Activated CD4-positive, alpha-beta memory T cell treated with anti-CD3 and anti-CD28 coated beads for 36 hours (primary cell): ENCODE measurements around the gene TRHDE. TPM values are rescaled to one million over a fixed set of nuclear protein-coding genes. Genes with fewer than 3 reads are reported as not detected.

Experiments
- CTCF ChIA-PET: fragments of 350-600 bp; sonication (Branson Sonifier 250); formaldehyde crosslinking; loops from one replicate; lab custom pipeline; 2021; ENCODE audit warnings: antibody characterized with exemption, inconsistent platforms; lab: Charles Lee
- POLR2A ChIA-PET: fragments of 350-600 bp; sonication (Branson Sonifier 250); formaldehyde crosslinking; loops from one replicate; lab custom pipeline; 2021; ENCODE audit warnings: antibody characterized with exemption; lab: Charles Lee
- DNase-seq: peaks from one replicate; pipeline ENCODE4 v3.0.0-alpha.2; 2020
- H3K27ac Mint-ChIP-seq: one replicate; pipeline ENCODE4 v1.8.0; 2021; ENCODE audit warnings: mixed read lengths
- H3K27me3 Mint-ChIP-seq: one replicate; pipeline ENCODE4 v1.8.0; 2021; ENCODE audit warnings: mixed read lengths
- H3K36me3 Mint-ChIP-seq: one replicate; pipeline ENCODE4 v1.8.0; 2021; ENCODE audit warnings: mixed read lengths
- H3K4me1 Mint-ChIP-seq: one replicate; pipeline ENCODE4 v1.8.0; 2021; ENCODE audit warnings: low read depth, mixed read lengths
- H3K4me3 Mint-ChIP-seq: one replicate; pipeline ENCODE4 v1.8.0; 2021; ENCODE audit warnings: mild to moderate bottlenecking, mixed read lengths
- H3K9me3 Mint-ChIP-seq: one replicate; pipeline ENCODE4 v1.8.0; 2021; ENCODE audit warnings: mixed read lengths
- intact Hi-C: fragments of 100-400 bp; cut with micrococcal nuclease; formaldehyde crosslinking; loops from one replicate; pipeline ENCODE4 v1.15.1; 2023
- total RNA-seq, 2 experiments: library from RNA; stranded (reverse); gene quantifications; one replicate each; pipeline ENCODE4 v1.2.3, GENCODE V29; 2021

TRHDE gene, protein sequence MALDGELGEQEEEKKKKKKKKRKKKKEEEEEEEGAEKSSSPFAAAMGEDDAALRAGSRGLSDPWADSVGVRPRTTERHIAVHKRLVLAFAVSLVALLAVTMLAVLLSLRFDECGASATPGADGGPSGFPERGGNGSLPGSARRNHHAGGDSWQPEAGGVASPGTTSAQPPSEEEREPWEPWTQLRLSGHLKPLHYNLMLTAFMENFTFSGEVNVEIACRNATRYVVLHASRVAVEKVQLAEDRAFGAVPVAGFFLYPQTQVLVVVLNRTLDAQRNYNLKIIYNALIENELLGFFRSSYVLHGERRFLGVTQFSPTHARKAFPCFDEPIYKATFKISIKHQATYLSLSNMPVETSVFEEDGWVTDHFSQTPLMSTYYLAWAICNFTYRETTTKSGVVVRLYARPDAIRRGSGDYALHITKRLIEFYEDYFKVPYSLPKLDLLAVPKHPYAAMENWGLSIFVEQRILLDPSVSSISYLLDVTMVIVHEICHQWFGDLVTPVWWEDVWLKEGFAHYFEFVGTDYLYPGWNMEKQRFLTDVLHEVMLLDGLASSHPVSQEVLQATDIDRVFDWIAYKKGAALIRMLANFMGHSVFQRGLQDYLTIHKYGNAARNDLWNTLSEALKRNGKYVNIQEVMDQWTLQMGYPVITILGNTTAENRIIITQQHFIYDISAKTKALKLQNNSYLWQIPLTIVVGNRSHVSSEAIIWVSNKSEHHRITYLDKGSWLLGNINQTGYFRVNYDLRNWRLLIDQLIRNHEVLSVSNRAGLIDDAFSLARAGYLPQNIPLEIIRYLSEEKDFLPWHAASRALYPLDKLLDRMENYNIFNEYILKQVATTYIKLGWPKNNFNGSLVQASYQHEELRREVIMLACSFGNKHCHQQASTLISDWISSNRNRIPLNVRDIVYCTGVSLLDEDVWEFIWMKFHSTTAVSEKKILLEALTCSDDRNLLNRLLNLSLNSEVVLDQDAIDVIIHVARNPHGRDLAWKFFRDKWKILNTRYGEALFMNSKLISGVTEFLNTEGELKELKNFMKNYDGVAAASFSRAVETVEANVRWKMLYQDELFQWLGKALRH
- not detected for total RNA-seq

DNA sequence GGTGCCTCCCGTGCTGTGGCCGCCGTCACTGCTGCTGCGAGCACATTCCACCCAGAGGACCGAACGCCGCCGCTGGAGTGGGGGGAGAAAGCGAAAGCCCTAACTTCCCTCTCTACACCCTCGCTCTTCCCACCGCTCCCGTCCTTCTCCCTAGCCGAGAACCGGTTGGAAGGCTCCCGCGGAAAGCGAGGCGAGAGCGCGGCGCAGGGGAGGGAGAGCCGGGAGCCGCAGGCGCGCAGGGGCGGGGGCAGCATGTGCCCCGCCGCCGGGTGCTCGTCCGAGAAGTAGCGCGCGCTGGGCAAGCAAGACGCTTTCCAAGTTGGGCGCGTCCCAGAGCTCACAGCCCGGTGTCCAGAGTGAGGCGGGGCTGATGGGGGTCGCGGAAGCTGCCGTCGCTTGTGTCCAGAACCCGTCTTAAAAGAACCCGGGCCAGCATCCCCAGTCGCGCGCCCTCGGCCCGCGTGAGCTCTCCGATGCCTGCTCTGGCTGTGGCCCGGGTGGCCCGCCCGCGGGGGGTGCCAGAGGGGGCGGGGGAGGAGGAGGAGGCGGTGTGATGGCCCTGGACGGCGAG, at the start of gene TRHDE:
Gene TRHDE (plus strand): TSS at position 280 of the 571 bp plus-strand sequence. CDS start 274 bp downstream, at position 554.
- intact Hi-C loops, result no loop called here
- H3K9me3 Mint-ChIP-seq, result no peaks in the 10 kb centered on the region
- POLR2A ChIA-PET, result interaction anchor here (0.7 kb wide), 1 partner anchor 253 kb away, joined by 6 read pairs; no protein-coding TSS in a partner anchor
- H3K4me1 Mint-ChIP-seq, result peaks cover 2% of the 10 kb centered on the region
- CTCF ChIA-PET, result no interaction called here
- H3K27me3 Mint-ChIP-seq, result peaks cover 37% of the 10 kb centered on the region
- no peak for DNase-seq
- H3K36me3 Mint-ChIP-seq, result no peaks in the 10 kb centered on the region
- no peak within 1 kb of the TSS for H3K27ac Mint-ChIP-seq
- no peak within 1 kb of the TSS for H3K4me3 Mint-ChIP-seq

GRCh38 chr12:72226510-72226909, 45.7 kb upstream of the TRHDE start:
- intact Hi-C loops, result no loop called here
- no peak overlapping the region for H3K4me3 Mint-ChIP-seq
- H3K9me3 Mint-ChIP-seq, result no peaks in the 10 kb centered on the region
- DNase-seq, result no peak
- CTCF ChIA-PET, result interaction anchor here (1.2 kb wide), 1 partner anchor 209 kb away, joined by 3 read pairs; no protein-coding TSS in a partner anchor
- H3K4me1 Mint-ChIP-seq, result no peaks in the 10 kb centered on the region
- H3K27me3 Mint-ChIP-seq, result no peaks in the 10 kb centered on the region
- POLR2A ChIA-PET, result no interaction called here
- no peaks in the 10 kb centered on the region for H3K36me3 Mint-ChIP-seq
- H3K27ac Mint-ChIP-seq, result no peak overlapping the region

DNA sequence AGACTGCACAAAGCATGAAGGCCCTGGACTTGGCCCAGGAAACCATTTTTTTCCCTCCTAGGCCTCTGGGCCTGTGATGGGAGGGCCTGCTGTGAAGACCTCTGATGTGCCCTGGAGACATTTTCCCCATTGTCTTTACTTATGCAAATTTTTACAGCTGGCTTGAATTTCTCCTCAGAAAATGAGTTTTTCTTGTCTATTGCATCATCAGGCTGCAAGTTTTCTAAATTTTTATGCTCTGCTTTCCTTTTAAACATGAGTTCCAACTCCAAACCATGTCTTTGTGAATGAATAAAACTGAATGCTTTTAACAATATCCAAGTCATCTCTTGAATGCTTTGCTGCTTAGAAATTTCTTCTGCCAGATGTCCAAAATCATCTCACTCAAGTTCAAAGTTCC, 43.7 kb upstream of the TRHDE start:
- ChIA-PET POLR2A (no interaction called here), CTCF (no interaction called here)
- intact Hi-C loops, result no loop called here
- H3K36me3 Mint-ChIP-seq, result no peaks in the 10 kb centered on the region
- DNase-seq, result no peak
- H3K27me3 Mint-ChIP-seq, result no peaks in the 10 kb centered on the region
- no peaks in the 10 kb centered on the region for H3K9me3 Mint-ChIP-seq
- H3K4me3 Mint-ChIP-seq, result no peak overlapping the region
- H3K4me1 Mint-ChIP-seq, result no peaks in the 10 kb centered on the region
- H3K27ac Mint-ChIP-seq, result no peak overlapping the region

- no peaks in the 10 kb centered on the region for H3K4me1 Mint-ChIP-seq
- intact Hi-C loops, result no loop called here
- H3K27me3 Mint-ChIP-seq, result no peaks in the 10 kb centered on the region
- no peak overlapping the region for H3K27ac Mint-ChIP-seq
- POLR2A ChIA-PET, result no interaction called here
- no peak for DNase-seq
- CTCF ChIA-PET, result no interaction called here
- no peaks in the 10 kb centered on the region for H3K9me3 Mint-ChIP-seq
- no peak overlapping the region for H3K4me3 Mint-ChIP-seq
- H3K36me3 Mint-ChIP-seq, result no peaks in the 10 kb centered on the region
These were observed 41.6 kb upstream of the TRHDE start for GRCh38 chr12:72230589-72230988.

GRCh38 chr12:72234886-72235285, 37.3 kb upstream of the TRHDE start:
- intact Hi-C loops, result no loop called here
- no peak for DNase-seq
- Mint-ChIP-seq H3K9me3 (no peaks in the 10 kb centered on the region), H3K27me3 (no peaks in the 10 kb centered on the region), H3K4me3 (no peak overlapping the region), H3K4me1 (no peaks in the 10 kb centered on the region), H3K27ac (no peak overlapping the region), H3K36me3 (no peaks in the 10 kb centered on the region)
- CTCF ChIA-PET, result no interaction called here
- POLR2A ChIA-PET, result no interaction called here

DNA sequence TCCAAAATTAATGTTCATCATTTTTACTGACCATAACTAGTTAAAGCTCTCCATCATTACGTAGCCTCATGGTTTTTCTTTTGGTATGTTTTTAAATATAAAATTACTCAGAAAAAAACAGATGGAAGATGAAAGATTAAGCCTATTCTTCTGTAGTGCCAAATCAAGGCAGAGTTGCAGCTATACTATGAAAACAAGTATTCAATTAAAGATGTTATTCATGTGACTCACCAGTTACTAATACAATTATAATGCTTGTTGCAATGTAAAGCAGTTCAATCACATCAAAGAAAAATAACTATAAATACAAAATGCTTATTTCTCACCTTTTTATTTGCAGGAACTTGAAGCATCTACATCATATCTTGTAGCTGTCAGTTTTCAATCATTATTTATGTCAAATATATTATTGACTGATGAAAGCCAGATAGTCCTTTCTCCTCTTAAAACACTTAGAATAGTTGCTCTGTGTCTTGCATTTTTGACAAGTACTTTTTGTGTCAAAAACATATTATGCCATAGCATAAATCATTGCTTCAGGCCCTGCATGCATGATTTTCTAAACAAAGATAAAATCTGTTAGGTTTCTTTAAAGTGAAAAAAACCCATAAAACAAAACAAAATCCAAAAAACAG, 36.0 kb upstream of the TRHDE start:
- intact Hi-C loops, result no loop called here
- no peaks in the 10 kb centered on the region for H3K27me3 Mint-ChIP-seq
- no peak overlapping the region for H3K27ac Mint-ChIP-seq
- no peaks in the 10 kb centered on the region for H3K36me3 Mint-ChIP-seq
- no peak overlapping the region for H3K4me3 Mint-ChIP-seq
- no peaks in the 10 kb centered on the region for H3K4me1 Mint-ChIP-seq
- DNase-seq, result no peak
- ChIA-PET POLR2A (no interaction called here), CTCF (no interaction called here)
- no peaks in the 10 kb centered on the region for H3K9me3 Mint-ChIP-seq

- no peak for DNase-seq
- ChIA-PET POLR2A (no interaction called here), CTCF (no interaction called here)
- intact Hi-C loops, result no loop called here
- Mint-ChIP-seq H3K4me3 (no peak overlapping the region), H3K9me3 (no peaks in the 10 kb centered on the region), H3K27me3 (no peaks in the 10 kb centered on the region), H3K36me3 (no peaks in the 10 kb centered on the region), H3K27ac (no peak overlapping the region), H3K4me1 (no peaks in the 10 kb centered on the region)
These were observed 30.6 kb upstream of the TRHDE start for GRCh38 chr12:72241552-72241951.

DNA sequence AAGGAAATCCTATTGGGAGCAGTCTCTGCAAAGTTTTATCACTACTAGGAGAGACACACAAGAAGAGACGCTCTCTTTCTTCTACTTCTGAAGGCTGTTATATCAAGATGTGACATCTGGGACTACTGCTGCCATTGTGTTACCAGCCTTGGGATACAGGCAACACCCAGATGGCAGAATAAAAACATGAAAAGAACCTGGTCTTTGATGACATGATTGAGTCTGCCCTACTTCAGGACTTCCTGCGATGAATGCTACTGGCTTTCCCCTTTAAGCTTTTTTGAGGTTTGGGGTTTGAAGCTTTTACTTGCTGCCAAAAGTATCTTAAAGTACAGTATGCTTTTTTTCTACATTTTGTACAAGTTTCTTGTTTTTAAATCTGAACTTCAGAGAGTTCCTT, 29.2 kb upstream of the TRHDE start:
- CTCF ChIA-PET, result no interaction called here
- no peak overlapping the region for H3K4me3 Mint-ChIP-seq
- no peaks in the 10 kb centered on the region for H3K27me3 Mint-ChIP-seq
- DNase-seq, result no peak
- intact Hi-C loops, result no loop called here
- H3K9me3 Mint-ChIP-seq, result no peaks in the 10 kb centered on the region
- H3K4me1 Mint-ChIP-seq, result no peaks in the 10 kb centered on the region
- H3K27ac Mint-ChIP-seq, result no peak overlapping the region
- no peaks in the 10 kb centered on the region for H3K36me3 Mint-ChIP-seq
- POLR2A ChIA-PET, result no interaction called here

GRCh38 chr12:72246370-72246769, 25.8 kb upstream of the TRHDE start:
- Mint-ChIP-seq H3K36me3 (no peaks in the 10 kb centered on the region), H3K4me3 (no peak overlapping the region), H3K27ac (no peak overlapping the region), H3K27me3 (no peaks in the 10 kb centered on the region), H3K9me3 (peaks cover 15% of the 10 kb centered on the region), H3K4me1 (no peaks in the 10 kb centered on the region)
- DNase-seq, result no peak
- CTCF ChIA-PET, result no interaction called here
- intact Hi-C loops, result no loop called here
- POLR2A ChIA-PET, result no interaction called here

GRCh38 chr12:72250346-72250745, 21.8 kb upstream of the TRHDE start:
- H3K4me3 Mint-ChIP-seq, result no peak overlapping the region
- ChIA-PET POLR2A (no interaction called here), CTCF (no interaction called here)
- H3K27ac Mint-ChIP-seq, result no peak overlapping the region
- H3K36me3 Mint-ChIP-seq, result no peaks in the 10 kb centered on the region
- peaks cover 18% of the 10 kb centered on the region for H3K9me3 Mint-ChIP-seq
- no peak for DNase-seq
- no peaks in the 10 kb centered on the region for H3K27me3 Mint-ChIP-seq
- no peaks in the 10 kb centered on the region for H3K4me1 Mint-ChIP-seq
- intact Hi-C loops, result no loop called here

- H3K27me3 Mint-ChIP-seq, result no peaks in the 10 kb centered on the region
- intact Hi-C loops, result no loop called here
These were observed 15.4 kb upstream of the TRHDE start for GRCh38 chr12:72256725-72257124.

GRCh38 chr12:72261885-72262284, 10.3 kb upstream of the TRHDE start:
- no peaks in the 10 kb centered on the region for H3K36me3 Mint-ChIP-seq
- no peak overlapping the region for H3K4me3 Mint-ChIP-seq
- intact Hi-C loops, result no loop called here
- ChIA-PET POLR2A (no interaction called here), CTCF (no interaction called here)
- H3K27me3 Mint-ChIP-seq, result no peaks in the 10 kb centered on the region
- H3K9me3 Mint-ChIP-seq, result no peaks in the 10 kb centered on the region
- DNase-seq, result no peak
- no peaks in the 10 kb centered on the region for H3K4me1 Mint-ChIP-seq
- no peak overlapping the region for H3K27ac Mint-ChIP-seq

More at GRCh38 chr12:72256725-72257124, 15.4 kb upstream of the TRHDE start:
- ChIA-PET POLR2A (no interaction called here), CTCF (no interaction called here)
- no peak overlapping the region for H3K27ac Mint-ChIP-seq
- no peaks in the 10 kb centered on the region for H3K4me1 Mint-ChIP-seq
- no peak for DNase-seq
- H3K36me3 Mint-ChIP-seq, result peaks cover 2% of the 10 kb centered on the region
- H3K9me3 Mint-ChIP-seq, result peaks cover 3% of the 10 kb centered on the region
- H3K4me3 Mint-ChIP-seq, result no peak overlapping the region
